NOMO-1 treated with dmso at 0.1 percent for 144 hours (cell line): Measurements from ENCODE around the gene CCND3.

Experiments
- DNase-seq: peaks from one replicate; lab custom pipeline; 2025; ENCODE audit not compliant: unreplicated experiment; lab: John Stamatoyannopoulos, UW

The CCND3 gene

DNA sequence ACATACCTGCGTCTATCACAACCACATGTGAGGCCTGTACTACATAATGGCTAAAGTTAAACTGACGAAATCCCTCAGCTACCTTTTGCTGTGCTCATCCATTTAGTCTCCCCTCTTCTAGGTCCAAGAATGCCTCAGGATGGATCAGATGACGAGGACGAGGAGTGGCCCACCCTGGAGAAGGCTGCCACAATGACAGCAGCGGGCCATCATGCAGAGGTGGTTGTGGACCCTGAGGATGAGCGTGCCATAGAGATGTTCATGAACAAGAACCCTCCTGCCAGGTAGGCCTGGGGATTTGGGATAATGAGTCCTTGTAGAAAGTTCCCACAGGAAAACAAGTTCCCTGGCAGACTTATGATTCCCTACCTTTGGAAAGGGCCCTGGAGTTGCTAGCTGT is 14.4 kb downstream of the CCND3 start:
- DNase-seq = no peak

DNA sequence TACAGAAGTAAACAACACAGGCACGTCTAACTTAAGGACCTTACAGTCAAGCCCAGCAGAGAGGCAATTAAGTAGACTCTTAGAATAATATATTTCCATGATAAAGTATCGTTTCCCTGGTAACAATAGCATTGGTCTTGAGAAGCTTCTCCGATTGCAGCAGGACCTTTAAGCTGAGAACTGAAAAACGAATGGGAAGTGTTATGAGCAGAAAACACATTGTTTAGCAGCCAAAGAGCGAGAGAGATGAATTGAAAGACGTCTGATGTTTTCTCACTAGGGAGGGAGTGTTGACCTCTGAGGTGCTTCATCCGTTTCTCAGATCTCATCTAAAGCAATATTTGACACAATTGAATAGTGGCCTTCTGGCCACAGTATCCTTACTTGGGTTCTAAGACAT is 19.5 kb downstream of the CCND3 start:
- DNase-seq = no peak

DNA sequence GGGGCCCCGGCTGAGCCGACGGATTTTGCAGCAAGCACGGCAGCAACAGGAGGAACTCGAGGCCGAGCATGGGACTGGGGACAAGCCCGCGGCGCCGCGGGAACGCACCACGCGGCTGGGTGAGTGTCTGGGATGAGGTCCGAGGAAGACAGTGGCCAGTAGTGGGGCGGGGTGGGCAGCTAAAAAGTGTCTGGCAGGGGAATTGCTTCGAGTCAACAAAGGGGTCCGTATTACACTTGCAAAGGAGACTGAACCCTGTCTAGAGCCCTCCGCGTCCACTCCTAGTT is 20.0 kb downstream of the CCND3 start:
- peak; percentile 48 for DNase-seq

DNA sequence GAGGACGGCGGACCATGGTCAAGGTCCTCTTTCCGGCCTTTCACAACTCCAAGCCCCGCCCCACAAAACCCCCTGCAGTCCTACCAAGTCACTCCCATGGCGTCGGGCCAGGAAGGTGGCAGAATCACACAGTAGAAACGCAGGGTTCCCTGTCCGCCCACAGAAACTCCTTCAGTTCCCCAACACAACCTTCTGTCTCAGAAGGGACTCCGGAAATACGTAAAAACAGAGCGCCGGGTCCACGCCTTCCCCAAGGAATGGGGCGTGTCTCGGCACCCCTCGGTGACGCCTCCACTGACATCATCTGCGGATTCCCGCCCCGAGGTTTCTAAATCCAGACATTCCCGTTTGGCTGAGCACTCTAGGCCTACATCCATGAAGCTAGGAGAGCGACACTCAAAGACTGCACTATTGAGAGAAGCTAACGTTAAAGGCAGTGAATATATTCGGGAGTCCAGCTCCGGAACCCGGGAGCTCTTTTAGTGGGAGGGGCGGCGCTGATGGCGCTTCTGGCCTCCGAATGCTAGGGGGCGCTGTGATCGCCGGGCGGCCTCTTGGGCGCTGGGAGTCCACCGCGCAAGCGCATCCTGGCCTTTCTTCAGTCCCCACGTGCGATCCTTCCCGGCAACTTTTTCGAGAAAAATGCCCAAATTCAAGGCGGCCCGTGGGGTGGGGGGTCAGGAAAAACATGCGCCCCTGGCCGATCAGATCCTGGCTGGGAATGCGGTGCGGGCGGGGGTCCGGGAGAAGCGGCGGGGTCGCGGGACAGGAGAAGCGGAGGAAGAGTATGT is 20.5 kb downstream of the CCND3 start, which contains the start of the genes BYSL and MED20:
TSS of gene BYSL (plus strand) at position 579 of the 791 bp plus-strand sequence. CDS start at position 643, 64 bp downstream.
TSS of gene MED20 (minus strand) at position 219 of the 791 bp plus-strand sequence. CDS start at position 98, 121 bp downstream.
- DNase-seq = peak; percentile 85

DNA sequence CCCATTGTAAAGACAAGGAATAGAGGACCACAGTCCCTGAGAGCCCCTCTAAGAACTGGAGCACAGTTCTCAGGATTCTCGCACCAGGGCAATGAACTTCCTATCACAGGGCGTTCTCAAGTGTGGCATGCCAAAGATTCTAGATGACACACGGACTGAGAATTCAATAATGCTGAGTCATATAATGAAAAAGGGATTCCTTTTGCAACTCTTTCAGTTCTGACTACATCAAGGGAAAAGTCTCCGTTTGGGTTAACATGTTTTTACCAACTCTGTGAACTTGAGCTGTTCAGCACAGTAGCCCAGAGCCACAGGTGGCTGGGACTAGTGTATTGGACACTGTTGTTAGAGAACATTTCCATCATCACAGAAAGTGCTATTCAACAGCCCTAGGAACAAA is 24.1 kb downstream of the CCND3 start:
- no peak for DNase-seq

DNA sequence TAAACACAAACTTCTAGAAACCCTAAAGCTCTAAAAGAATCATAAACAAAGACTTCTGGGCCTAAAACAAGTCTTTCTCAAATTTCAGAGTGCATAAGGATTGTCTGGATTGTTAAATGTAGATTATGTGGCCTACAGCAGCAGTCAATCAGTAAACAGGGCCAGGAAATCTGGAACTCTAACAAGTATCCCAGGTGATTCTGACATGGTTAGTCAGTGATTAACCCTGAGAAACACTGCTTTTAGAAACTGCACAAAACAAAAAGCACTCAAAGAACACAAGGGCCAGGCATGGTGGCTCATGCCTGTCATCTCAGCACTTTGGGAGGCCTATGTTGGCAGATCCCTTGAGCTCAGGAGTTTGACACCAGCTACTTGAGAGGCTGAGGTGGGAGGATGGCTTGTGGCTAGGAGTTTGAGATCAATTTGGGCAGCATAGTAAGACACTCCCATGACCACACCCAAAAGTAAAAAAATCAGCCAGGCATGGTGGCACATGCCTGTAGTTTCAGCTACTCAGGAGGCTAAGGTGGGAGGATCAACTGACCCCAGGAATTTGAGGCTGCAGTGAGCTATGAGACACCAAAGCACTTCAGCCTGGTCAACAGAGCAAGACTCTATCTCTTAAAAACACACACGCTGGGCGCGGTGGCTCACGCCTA is 26.6 kb downstream of the CCND3 start:
- DNase-seq = no peak

DNA sequence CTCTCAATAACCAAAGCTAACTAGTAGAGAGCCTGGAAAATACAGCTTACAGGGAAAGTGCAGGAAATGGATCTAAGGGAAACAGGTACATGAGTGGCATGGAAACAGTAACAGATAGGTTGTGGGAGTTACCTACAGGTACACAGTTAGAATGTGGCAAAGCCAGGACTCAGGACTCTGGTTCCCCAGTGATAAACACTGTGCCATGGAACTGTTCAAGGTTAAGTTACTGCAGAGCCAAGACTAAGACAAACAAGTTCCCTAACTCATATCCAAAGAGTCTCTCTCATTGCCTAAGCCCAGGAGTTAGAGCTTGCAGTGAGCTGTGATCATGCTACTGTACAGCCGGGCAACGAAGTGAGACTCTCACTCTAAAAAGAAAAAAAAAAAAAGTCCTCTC is 27.3 kb downstream of the CCND3 start:
- no peak for DNase-seq

DNA sequence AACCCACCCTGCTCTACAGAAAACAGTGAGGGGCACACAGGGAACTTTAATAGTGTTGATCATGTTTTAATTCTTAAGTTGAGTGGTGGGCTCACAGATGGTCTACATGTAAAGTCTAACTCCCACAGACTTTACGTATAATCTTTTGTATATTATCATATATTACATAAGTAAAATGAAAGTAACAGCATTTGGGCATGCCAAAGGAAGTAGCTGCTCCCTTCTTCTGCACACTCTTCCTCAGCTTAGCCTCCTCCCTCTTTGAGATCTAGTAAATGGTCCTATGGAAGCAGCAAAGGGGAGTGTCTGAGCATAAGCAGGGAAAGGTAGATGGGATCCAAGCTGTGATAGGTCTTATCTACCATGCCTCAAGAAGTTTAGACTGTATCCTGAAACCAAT is 31.9 kb downstream of the CCND3 start:
- DNase-seq = no peak

DNA sequence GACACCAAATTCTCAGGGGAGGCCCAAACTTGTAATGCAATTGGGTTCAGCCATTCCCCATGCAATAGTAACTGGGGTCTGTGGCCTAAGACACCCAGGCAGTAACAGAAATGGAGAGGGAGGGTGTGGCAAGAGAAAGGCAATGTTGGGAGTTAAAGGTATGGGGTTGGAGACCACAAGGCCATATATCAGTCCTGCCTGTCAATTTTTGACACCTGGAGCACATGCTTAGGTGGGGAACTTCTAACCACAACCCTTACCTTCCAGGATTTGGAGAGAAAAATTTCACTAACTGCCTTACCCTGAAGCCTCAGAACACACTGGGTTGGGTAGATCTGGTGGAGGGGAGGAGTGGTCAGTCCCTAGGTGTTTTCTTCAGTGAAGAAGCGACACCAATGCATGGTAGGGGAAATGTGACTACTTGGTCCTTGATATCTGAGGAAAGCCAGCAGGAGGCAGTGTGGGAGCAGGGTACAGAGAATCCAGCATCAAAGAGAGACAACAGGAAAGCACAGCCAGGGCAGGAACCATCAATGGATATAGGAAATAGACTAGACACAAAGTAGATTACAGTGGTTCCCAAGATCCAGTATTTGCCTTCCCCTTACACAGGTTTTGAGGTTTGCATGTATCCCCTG is 39.6 kb downstream of the CCND3 start:
- no peak for DNase-seq

DNA sequence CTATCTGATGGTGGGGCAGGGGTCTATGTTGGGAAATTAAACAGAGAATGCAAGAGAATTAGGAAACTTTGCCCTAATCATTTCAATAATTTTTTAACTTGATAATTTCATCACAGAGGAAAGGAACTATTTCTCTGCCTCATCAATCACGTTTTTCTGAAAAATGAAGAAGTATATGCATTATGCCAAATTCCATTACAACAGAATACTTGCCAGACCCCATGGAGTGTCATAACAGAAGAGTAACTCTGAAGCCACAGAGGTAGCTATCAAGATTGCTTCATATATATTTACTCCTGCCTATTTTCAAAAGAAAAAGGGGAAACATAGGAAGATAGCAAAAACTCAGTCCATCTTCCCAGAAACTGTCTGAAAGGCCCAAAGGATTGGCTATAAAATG is 40.7 kb downstream of the CCND3 start:
- no peak for DNase-seq

DNA sequence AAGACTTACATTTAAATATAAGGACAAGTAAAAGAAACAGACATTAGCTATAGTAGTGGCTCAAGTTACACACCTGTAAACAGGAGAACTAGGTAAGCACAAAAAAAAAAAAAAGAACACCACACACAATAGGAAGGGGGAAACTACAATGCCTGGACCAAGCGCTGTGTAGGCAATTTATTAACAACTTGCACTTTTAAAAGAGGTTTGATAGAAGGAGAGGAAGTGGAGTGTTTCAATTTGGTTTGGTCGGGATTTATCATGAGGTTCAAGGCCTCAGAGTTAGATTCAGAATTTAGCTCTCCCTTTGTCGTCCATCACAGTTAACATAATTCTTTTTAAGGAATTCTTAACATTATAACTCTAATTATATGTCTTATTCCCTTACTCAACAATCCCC is 45.3 kb downstream of the CCND3 start:
- DNase-seq = no peak

DNA sequence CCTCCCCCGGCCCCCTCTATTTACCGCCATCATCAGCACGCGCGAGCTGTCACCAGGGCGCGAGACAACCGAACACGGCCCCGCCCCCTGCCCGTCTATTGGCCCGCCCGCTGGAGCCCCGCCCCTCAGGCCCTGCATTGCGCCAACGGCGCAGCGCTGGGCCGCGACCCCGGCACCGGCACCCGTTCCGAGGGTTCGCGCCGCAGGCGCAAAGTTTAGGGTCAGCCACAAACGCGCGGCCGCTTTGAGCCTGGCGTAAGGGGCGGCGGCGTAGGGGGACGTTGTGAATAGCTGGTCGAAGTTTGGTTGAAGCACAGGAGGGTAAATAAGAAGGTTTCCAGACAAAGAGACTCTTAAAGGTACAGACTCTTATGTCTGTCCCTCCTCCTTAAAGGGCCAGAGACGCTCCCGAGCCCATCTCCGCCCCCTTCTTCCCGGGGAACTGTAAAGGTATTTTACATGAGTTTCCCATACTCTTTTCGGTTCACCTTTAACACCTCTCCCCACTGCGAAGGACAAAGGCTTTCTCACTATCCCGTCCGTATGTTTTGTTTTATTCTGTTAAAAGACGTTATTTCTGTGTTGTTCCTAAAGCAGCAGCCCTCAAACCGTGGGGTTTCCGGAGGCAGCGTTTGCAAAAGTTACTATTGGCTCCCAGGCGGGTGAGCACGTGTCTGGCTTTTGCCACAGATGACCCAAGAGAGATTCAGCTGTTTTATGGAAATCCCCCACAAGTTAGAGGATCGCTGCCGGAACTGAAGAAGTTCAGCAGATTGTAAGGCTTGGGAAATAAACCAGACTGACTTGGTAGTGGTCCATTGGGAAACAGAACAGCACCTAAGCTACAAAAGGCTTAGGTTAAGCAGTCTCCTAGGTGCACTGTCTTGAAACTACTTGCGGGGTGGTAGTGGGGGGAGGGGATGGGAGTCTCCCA is 46.0 kb downstream of the CCND3 start, which contains the start of gene USP49:
TSS of gene USP49 (minus strand) at position 76 of the 934 bp plus-strand sequence. CDS start 88,392 bp downstream, outside the sequence.
- DNase-seq = peak; percentile 83

DNA sequence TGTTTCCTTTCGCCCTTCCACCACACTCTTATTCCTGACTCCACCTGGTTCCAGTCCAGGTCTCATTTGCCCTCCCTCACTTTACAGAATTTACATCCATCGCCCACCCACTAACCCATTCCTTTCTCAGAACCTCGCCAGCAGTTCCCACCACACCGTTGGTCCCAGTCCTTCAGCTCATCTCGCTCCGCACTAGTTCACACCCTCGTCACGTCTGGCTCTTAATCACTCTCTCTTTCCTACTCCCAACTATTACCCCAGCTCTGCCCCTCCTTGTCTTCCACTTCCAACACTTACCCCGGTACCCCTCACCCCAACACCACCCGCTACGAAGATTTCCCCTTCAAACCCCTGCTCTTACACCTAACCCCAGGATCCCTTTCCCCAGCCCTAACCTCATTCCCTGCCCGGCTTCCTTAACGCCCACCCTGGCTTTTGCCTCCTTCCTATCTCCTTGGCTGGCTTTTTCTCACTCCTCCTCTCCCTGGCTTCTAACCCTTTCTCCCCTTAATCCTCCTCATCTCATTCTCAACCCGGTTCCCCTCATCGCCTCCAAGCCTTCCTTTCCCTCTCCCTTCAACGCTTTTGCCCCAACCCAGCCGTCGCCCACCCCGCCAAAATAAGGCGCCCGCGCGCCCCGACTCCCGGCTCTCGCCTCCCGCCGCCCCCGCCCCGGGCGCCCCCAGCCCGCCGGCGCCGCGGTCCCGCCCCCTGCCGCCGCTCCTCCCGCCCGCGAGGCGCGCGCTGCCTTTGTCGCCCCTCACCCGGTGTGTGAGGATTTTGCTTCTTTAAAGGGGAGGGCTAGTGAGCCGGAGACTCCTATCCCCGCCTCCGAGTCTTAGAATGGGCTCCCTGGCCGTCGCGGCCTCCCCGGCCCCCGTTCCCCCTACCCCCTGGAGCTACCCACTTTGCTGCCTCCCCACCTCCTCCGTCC is 47.0 kb downstream of the CCND3 start:
- DNase-seq = no peak

DNA sequence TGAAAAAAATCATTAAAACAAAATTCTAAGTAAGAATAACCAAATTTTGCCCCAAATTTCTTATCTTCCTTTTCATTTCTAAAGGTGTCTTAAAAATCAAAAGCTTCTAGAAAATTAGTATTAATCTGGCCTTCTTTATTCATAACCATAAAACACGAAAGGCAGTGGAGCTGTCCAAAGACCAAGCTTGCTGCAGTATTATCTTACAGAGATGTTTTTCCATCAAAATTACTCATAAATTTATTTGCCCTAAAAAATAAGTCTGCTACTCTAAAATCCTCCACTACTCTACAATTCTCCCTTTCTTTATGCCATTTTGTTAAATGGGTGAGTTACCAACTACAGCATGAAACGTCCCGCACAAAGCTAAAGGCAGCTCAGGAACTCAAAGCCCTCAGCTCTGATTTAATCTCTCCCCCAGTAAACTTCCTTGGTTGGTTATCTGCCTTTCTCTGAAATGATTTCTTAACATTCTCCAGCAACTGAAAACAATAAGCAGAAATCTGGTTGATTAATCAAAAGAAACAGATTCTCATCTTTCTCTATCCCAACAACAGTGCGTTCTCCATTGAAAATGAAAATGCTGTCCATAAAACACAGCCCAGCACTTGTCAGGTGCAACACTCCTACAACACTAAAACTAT is 48.6 kb downstream of the CCND3 start:
- DNase-seq = no peak

DNA sequence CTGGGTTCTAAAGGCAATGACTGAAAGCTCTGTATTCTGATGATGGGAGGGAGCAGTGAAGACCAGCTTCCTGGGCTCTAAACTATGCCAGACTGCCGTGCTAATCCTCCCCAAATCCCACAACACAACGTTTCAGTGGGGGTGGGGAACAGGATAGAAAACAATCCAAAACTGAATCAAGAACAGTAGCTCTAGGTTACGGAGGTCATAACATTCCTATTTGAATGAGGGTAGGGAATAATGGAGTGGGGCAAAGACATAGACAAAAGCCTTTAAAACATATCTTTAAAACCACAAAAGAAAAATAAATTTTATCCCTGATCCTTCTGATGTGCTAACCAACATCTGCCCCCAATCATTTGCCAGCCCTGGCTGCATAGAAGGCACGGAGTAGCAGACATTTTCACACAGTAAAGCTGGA is 54.3 kb downstream of the CCND3 start:
- DNase-seq = no peak

DNA sequence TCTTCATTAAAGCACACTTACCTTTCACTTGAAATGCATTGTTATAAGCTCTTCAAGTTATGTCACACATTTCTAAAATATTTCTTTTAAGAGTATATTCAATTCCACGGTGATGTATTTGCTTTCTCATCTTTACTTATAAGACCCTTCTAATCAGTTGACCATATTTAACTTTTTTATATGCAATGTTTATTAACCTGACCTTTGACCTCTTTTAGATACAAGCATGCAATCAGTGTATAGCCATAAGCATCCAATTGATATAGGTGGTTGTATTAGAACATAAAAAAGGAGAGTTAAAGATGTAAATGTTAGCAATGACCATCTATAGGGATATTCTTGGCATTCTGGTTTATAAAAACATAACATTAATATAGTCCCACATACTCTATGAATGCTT is 55.7 kb downstream of the CCND3 start:
- no peak for DNase-seq

DNA sequence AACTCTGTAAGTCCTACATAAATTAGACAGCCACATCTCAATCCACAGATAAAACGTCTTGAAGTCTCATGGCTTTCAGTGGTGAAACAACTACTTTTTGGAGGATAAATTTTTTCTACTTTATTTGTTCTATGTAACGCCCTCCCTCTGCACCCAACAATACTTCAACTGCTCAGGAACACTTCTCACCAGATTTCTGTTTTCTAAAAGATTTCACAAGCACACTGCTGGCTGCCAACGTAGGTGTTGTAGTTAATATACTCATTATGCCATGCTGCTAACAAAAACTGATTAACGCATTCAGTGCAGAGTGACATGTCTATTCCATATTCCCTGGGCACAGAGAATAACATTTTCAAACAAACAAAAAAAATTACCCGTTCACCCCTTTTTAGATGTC is 56.7 kb downstream of the CCND3 start:
- DNase-seq = no peak
